Omental fat pad (tissue), 4 donors: ENCODE measurements around the gene ADCYAP1R1. TPM values are rescaled to one million over a fixed set of nuclear protein-coding genes. Genes with fewer than 3 reads are reported as not detected.

Experiments
- ATAC-seq: fragments of 150-250 bp; one replicate; pipeline ENCODE4 v1.9.1; 2016; ENCODE audit warnings: mild to moderate bottlenecking, moderate library complexity; ENCODE audit not compliant: low FRiP score
- DNase-seq: peaks from one replicate; pipeline ENCODE4 v3.0.0-alpha.2; 2019; ENCODE audit warnings: low spot score
- total RNA-seq, 4 donors: library from RNA; depleted of rRNA; stranded (reverse); fragments of >200 nt; gene quantifications; one replicate each; pipeline ENCODE4 v1.1.0, GENCODE V29; 2016
- TF ChIP-seq, protein P1 (sequence below), 3 donors: fragments of 450-650 bp; IDR thresholded peaks; one replicate each; pipeline ENCODE4 v1.5.1; 2016 to 2017; ENCODE audit warnings: antibody characterized with exemption in 3 of 3, mild to moderate bottlenecking in 3 of 3, moderate library complexity in 2 of 3

Gene ADCYAP1R1
- total RNA-seq, 4 donors from 2014 or later, result 3.3 to 60.4 (median 15.7) TPM

DNA sequence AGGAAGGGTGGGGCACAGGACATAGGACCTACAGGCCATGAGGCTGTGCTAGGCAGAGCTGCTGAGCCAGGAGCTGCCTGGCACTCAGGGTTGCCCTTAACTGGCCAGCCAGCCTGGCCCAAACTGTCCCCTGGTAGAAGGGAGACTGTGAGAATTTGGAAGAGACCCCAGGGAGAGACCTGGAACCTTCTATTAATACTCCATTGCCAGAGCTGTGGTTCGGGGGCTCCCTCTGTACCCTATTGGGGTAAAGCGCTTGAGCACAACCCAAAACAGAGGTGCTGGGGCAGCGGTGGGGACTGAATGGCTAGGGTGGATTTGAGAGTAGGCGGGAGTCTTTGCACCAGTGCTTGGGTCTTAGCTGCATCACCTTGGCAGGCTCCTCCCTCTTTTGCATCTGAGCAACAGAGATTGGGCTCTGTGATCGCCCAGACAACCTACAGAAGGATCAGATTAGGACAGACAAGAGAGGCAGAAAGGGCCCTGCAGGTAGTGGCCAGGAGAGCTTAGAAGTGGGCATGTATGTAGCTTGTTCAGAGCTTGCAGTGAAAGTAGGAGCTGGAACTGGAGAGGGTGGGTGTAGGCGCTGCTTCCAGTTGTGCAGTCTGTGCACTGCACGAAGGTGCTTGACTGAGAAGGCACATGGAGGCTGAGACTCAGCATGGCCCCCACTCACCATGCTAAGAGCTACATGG lies 53.3 kb downstream of the ADCYAP1R1 start:
- TF ChIP-seq, protein P1, sequence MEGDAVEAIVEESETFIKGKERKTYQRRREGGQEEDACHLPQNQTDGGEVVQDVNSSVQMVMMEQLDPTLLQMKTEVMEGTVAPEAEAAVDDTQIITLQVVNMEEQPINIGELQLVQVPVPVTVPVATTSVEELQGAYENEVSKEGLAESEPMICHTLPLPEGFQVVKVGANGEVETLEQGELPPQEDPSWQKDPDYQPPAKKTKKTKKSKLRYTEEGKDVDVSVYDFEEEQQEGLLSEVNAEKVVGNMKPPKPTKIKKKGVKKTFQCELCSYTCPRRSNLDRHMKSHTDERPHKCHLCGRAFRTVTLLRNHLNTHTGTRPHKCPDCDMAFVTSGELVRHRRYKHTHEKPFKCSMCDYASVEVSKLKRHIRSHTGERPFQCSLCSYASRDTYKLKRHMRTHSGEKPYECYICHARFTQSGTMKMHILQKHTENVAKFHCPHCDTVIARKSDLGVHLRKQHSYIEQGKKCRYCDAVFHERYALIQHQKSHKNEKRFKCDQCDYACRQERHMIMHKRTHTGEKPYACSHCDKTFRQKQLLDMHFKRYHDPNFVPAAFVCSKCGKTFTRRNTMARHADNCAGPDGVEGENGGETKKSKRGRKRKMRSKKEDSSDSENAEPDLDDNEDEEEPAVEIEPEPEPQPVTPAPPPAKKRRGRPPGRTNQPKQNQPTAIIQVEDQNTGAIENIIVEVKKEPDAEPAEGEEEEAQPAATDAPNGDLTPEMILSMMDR (IDR thresholded peaks at IDR 0.05), result no peak
- DNase-seq, result no peak
- ATAC-seq, result no peak

DNA sequence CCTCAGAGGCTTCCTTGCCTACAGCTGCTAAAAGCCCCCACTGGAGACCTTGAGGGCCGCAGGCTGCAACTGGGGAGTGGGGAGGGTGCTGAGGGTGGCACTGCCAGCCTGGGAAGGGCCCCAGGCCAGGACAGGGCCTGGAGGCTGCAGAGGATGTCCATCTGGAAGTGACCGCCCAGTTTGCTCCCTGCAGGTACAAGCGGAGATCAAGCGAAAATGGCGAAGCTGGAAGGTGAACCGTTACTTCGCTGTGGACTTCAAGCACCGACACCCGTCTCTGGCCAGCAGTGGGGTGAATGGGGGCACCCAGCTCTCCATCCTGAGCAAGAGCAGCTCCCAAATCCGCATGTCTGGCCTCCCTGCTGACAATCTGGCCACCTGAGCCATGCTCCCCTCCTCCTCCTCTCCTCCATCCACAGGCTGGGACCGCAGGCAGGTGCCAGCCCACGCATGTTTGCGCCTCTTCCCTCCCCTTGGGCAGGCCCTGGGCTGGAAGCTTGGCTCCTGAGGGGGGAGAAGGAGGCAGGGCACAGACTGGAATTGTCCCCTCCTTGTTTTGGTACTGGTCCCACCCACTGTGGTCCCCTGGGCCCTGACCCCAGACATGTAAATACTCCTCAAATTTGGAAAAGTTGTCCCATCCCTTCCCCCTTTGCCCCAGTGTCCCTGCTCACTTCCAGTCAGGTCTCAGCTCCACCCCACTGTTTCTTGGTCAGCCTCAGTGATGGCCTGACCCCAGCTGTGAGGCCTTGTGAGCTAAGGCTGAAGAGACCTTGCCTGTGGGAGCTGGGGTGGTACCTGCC lies 54.4 kb downstream of the ADCYAP1R1 start:
- TF ChIP-seq, protein P1 (IDR thresholded peaks at IDR 0.05), result no peak
- ATAC-seq (no peak), DNase-seq (no peak)

DNA sequence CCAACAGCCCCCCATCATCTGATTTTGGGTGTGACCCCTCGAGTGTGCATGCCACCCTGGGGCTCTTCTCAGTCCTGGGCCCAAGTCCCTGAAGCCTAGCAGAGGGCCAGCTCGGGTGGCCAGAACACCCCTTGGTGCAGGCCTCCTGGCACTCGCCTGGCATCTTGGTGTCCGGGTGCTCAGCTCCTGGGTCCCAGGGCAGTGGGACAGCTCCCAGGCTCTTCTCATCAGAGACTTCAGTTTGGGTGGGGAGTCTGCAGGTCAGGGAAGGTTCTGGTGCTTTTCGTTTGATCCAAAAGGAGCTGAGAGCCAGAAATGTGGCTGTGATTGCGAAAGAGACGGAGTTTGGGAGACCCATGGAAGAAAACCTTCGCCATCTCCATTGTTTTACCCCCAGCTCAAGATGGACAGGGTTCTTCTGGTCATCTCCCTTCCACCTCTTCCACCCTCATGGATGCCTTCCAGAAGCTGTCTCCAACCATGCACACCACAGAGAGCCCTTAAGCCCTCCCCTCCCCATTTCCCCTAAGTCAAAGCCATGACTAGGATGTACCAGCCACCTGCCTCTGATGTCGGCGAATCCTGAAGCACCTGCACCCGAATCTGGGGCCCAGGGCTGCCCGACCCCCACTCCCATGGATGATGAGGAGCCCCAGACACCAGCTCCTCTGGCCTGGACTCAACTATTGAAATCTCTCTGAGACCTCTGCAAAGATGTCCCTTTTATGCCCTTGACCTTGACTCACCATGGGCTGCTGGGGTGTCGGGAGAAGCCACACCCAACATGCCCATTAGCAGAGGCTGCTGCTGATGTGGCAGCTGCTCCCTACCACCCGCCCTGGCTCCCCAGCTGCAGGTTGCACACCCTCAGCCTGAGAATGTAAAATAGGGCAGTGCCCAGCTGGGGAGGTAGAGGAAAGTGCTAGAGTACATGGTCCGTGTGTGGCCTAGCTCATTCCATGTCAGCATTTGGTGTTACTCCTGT lies 55.3 kb downstream of the ADCYAP1R1 start:
- TF ChIP-seq, protein P1 (IDR thresholded peaks at IDR 0.05), result no peak
- ATAC-seq, result no peak
- DNase-seq, result no peak

DNA sequence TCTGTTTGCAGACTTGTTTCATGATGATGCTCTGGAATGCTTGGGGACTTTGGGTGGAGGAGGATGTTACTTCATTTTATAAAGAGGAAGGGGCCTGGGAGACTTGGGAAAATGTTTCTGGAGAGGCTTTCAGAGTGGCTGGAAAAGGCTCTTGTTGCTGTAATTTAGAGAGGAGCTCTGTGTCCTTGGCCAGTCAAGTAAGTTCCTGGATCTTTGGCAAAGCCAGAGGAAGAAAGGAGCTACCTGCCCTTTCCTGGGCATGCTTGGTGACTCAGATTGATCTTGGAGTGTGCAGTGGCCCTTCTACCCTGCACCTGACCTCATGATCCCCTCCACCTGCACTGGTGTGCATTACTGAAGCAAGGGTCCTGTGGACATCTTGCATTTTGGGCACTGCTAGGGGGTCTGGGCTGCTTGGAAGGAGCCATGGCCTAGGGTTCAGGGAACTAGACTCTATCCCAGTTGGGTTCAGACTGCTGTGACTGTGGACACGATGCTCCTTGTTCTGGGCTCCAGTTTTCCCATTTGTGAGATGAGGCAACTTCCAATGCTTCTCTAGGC lies 56.1 kb downstream of the ADCYAP1R1 start:
- TF ChIP-seq, protein P1 (IDR thresholded peaks at IDR 0.05), result no peak
- DNase-seq (no peak), ATAC-seq (no peak)

DNA sequence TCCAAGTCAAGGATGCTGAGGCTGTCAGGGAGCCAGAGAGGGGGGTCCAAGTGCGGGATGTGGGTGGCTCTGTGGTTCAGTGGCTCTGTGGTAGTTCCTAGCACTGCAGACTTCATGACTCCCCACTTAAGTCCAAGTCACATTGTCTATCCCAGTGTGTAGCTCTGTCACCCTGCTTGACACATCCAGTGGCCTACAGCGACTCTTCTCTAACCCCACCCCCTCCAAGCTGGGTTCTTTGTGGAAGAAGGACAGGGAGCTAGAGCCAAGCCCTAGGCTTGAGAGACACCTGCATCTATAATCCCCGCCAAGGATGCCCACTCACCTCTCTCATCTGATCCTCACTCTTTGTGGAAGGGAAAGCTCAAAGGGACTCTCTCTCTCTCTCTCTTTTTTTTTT lies 57.6 kb downstream of the ADCYAP1R1 start:
- TF ChIP-seq, protein P1 (IDR thresholded peaks at IDR 0.05), result no peak
- ATAC-seq (no peak), DNase-seq (no peak)

DNA sequence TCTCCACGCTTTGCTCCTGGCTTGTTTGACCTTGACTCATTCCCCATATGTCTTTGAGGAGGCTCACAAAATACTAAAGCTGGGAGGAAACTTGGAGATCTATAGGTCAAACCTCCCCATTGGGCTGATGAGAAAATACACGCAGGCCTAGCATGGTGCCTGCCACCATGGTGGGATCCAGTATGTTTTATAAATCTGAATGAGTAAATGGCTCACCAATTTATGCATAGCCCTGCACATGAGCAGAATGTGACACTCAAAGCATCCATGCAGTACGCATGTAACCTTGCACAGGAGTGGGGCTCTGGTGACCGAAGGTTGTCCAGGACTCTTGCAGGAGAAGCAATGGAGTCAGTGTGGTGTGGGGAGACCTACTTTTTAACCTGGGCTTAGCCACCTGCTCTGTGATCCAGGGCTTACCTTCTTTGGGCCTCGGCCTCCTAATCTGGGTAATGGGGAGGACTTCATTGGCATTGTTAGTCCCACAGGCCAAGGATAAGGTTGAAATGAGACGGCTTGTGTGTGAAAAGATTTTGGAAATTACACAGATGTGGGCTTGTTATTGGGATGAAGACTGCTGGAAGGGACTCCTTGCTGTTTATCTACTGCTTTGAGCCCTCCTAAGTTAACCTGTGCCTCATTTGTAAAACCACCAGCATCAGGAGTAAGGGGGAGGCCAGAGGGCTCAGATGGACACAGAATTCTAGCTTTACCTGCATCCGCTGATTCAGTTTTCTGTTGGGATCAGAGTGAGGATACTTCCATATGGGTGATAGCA lies 58.4 kb downstream of the ADCYAP1R1 start:
- DNase-seq, result no peak
- no peak for ATAC-seq
- TF ChIP-seq, protein P1 (IDR thresholded peaks at IDR 0.05), result no peak
